ENCODE measurements around the gene BICC1.
"Not testable (repeated sequence)": the region's sequence is repeated elsewhere in the genome, so short reads cannot be mapped to it uniquely, and the experiment has no call there.

Gene BICC1

GRCh38 chr10:58846856-58847255 lies 334.2 kb downstream of the BICC1 start:
- in situ Hi-C loops (cut with MboI; ENCODE audit: low sequenced_read_pairs) = no loop called here
- no peak for DNase-seq (ENCODE audit: low spot score in 2 of 2)
- no peaks in the 10 kb centered on the region for H3K9me3 ChIP-seq
- no peaks in the 10 kb centered on the region for H3K4me1 ChIP-seq
- H3K4me3 ChIP-seq = no peak overlapping the region
- H3K36me3 ChIP-seq (replicated peaks) = no peaks in the 10 kb centered on the region
- H3K27me3 ChIP-seq (ENCODE audit: low read depth) = no peaks in the 10 kb centered on the region; the same call in 1 of the 2 replicates

- Histone ChIP-seq H3K27me3 (ENCODE audit: low read depth) (no peaks in the 10 kb centered on the region), H3K9me3 (no peaks in the 10 kb centered on the region), H3K4me3 (no peak overlapping the region), H3K36me3 (replicated peaks) (no peaks in the 10 kb centered on the region), H3K4me1 (no peaks in the 10 kb centered on the region)
- in situ Hi-C loops (cut with MboI; ENCODE audit: low sequenced_read_pairs) = no loop called here
- DNase-seq (ENCODE audit: low spot score in 2 of 2) = no peak
Measured at GRCh38 chr10:58851606-58852005, 338.9 kb downstream of the BICC1 start.

- no peaks in the 10 kb centered on the region for H3K9me3 ChIP-seq
- no peak for DNase-seq (ENCODE audit: low spot score in 2 of 2)
- no peaks in the 10 kb centered on the region for H3K4me1 ChIP-seq
- peaks cover 5% of the 10 kb centered on the region; the same call in 1 of the 2 replicates for H3K36me3 ChIP-seq (replicated peaks)
- H3K4me3 ChIP-seq = no peak overlapping the region
- H3K27me3 ChIP-seq (ENCODE audit: low read depth) = no peaks in the 10 kb centered on the region
- in situ Hi-C loops (cut with MboI; ENCODE audit: low sequenced_read_pairs) = no loop called here
Measured at GRCh38 chr10:58853668-58854067, 341.0 kb downstream of the BICC1 start.

GRCh38 chr10:58854811-58855210 lies 342.1 kb downstream of the BICC1 start:
- DNase-seq (ENCODE audit: low spot score in 2 of 2) = no peak
- Histone ChIP-seq H3K9me3 (no peaks in the 10 kb centered on the region), H3K27me3 (ENCODE audit: low read depth) (no peaks in the 10 kb centered on the region), H3K36me3 (replicated peaks) (peaks cover 5% of the 10 kb centered on the region; the same call in 1 of the 2 replicates), H3K4me3 (no peak overlapping the region), H3K4me1 (no peaks in the 10 kb centered on the region)
- in situ Hi-C loops (cut with MboI; ENCODE audit: low sequenced_read_pairs) = no loop called here

- Histone ChIP-seq H3K27me3 (ENCODE audit: low read depth) (no peaks in the 10 kb centered on the region), H3K9me3 (no peaks in the 10 kb centered on the region), H3K4me1 (no peaks in the 10 kb centered on the region), H3K4me3 (no peak overlapping the region), H3K36me3 (replicated peaks) (peaks cover 5% of the 10 kb centered on the region; the same call in 1 of the 2 replicates)
- no peak for DNase-seq (ENCODE audit: low spot score in 2 of 2)
- in situ Hi-C loops (cut with MboI; ENCODE audit: low sequenced_read_pairs) = no loop called here
Measured at GRCh38 chr10:58856508-58857240, 344.0 kb downstream of the BICC1 start.

GRCh38 chr10:58857251-58857805 lies 344.7 kb downstream of the BICC1 start:
- Histone ChIP-seq H3K36me3 (replicated peaks) (peaks cover 5% of the 10 kb centered on the region; the same call in 1 of the 2 replicates), H3K9me3 (no peaks in the 10 kb centered on the region), H3K4me3 (no peak overlapping the region), H3K4me1 (no peaks in the 10 kb centered on the region), H3K27me3 (ENCODE audit: low read depth) (no peaks in the 10 kb centered on the region)
- no peak for DNase-seq (ENCODE audit: low spot score in 2 of 2)
- in situ Hi-C loops (cut with MboI; ENCODE audit: low sequenced_read_pairs) = no loop called here

GRCh38 chr10:58858123-58858522 lies 345.5 kb downstream of the BICC1 start:
- H3K9me3 ChIP-seq; DNase-seq (ENCODE audit: low spot score in 2 of 2); H3K27me3 ChIP-seq (ENCODE audit: low read depth); H3K4me3 ChIP-seq; H3K4me1 ChIP-seq; in situ Hi-C loops (cut with MboI; ENCODE audit: low sequenced_read_pairs); H3K36me3 ChIP-seq (replicated peaks): not testable (repeated sequence)

GRCh38 chr10:58859526-58859925 lies 346.9 kb downstream of the BICC1 start:
- no peak for DNase-seq (ENCODE audit: low spot score in 2 of 2)

GRCh38 chr10:58867683-58868082 lies 355.0 kb downstream of the BICC1 start:
- Histone ChIP-seq H3K36me3 (replicated peaks) (no peaks in the 10 kb centered on the region), H3K4me3 (no peak overlapping the region), H3K9me3 (no peaks in the 10 kb centered on the region), H3K27me3 (ENCODE audit: low read depth) (no peaks in the 10 kb centered on the region), H3K4me1 (no peaks in the 10 kb centered on the region)
- in situ Hi-C loops (cut with MboI; ENCODE audit: low sequenced_read_pairs) = no loop called here
- no peak for DNase-seq (ENCODE audit: low spot score in 2 of 2)

More at GRCh38 chr10:58859526-58859925, 346.9 kb downstream of the BICC1 start:
- H3K27me3 ChIP-seq (ENCODE audit: low read depth) = no peaks in the 10 kb centered on the region
- in situ Hi-C loops (cut with MboI; ENCODE audit: low sequenced_read_pairs) = no loop called here
- H3K4me3 ChIP-seq = no peak overlapping the region
- H3K4me1 ChIP-seq = no peaks in the 10 kb centered on the region
- peaks cover 5% of the 10 kb centered on the region; the same call in 1 of the 2 replicates for H3K36me3 ChIP-seq (replicated peaks)
- no peaks in the 10 kb centered on the region for H3K9me3 ChIP-seq

GRCh38 chr10:58868736-58869435 lies 356.2 kb downstream of the BICC1 start:
- no peaks in the 10 kb centered on the region for H3K36me3 ChIP-seq (replicated peaks)
- no peaks in the 10 kb centered on the region for H3K9me3 ChIP-seq
- in situ Hi-C loops (cut with MboI; ENCODE audit: low sequenced_read_pairs) = no loop called here
- H3K4me1 ChIP-seq = no peaks in the 10 kb centered on the region
- no peaks in the 10 kb centered on the region for H3K27me3 ChIP-seq (ENCODE audit: low read depth)
- no peak overlapping the region for H3K4me3 ChIP-seq
- DNase-seq (ENCODE audit: low spot score in 2 of 2) = no peak

GRCh38 chr10:58870070-58870469 lies 357.4 kb downstream of the BICC1 start:
- Histone ChIP-seq H3K9me3 (no peaks in the 10 kb centered on the region), H3K27me3 (ENCODE audit: low read depth) (no peaks in the 10 kb centered on the region), H3K4me3 (no peak overlapping the region), H3K36me3 (replicated peaks) (no peaks in the 10 kb centered on the region), H3K4me1 (no peaks in the 10 kb centered on the region)
- in situ Hi-C loops (cut with MboI; ENCODE audit: low sequenced_read_pairs) = no loop called here
- DNase-seq (ENCODE audit: low spot score in 2 of 2) = no peak

GRCh38 chr10:58873161-58873560 lies 360.5 kb downstream of the BICC1 start:
- no peaks in the 10 kb centered on the region for H3K4me1 ChIP-seq
- H3K36me3 ChIP-seq (replicated peaks) = no peaks in the 10 kb centered on the region
- H3K27me3 ChIP-seq (ENCODE audit: low read depth) = no peaks in the 10 kb centered on the region
- no peaks in the 10 kb centered on the region for H3K9me3 ChIP-seq
- DNase-seq (ENCODE audit: low spot score in 2 of 2) = no peak
- H3K4me3 ChIP-seq = no peak overlapping the region
- in situ Hi-C loops (cut with MboI; ENCODE audit: low sequenced_read_pairs) = no loop called here

Data from HAP-1 (cell line).